ENCODE data around the gene KIAA1210.

GRCh38 chrX:119090627-119091026 is 37.0 kb downstream of the KIAA1210 start:
- TF ChIP-seq POLR2A (IDR thresholded peaks at IDR 0.05) = no peak
- TF ChIP-seq, protein P1, sequence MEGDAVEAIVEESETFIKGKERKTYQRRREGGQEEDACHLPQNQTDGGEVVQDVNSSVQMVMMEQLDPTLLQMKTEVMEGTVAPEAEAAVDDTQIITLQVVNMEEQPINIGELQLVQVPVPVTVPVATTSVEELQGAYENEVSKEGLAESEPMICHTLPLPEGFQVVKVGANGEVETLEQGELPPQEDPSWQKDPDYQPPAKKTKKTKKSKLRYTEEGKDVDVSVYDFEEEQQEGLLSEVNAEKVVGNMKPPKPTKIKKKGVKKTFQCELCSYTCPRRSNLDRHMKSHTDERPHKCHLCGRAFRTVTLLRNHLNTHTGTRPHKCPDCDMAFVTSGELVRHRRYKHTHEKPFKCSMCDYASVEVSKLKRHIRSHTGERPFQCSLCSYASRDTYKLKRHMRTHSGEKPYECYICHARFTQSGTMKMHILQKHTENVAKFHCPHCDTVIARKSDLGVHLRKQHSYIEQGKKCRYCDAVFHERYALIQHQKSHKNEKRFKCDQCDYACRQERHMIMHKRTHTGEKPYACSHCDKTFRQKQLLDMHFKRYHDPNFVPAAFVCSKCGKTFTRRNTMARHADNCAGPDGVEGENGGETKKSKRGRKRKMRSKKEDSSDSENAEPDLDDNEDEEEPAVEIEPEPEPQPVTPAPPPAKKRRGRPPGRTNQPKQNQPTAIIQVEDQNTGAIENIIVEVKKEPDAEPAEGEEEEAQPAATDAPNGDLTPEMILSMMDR (IDR thresholded peaks at IDR 0.05) = no peak

Data from ovary (tissue), 3 donors.